HUES6 (cell line): Measurements from ENCODE around the gene TMEM53.
"Not testable (repeated sequence)": the region's sequence is repeated elsewhere in the genome, so short reads cannot be mapped to it uniquely, and the experiment has no call there.

Source experiments
- H3K27ac ChIP-seq: 2 replicates; pipeline ENCODE4 v1.7.0; 2013; ENCODE audit warnings: low read depth, mild to moderate bottlenecking, low read length, inconsistent platforms
- H3K27me3 ChIP-seq: 2 replicates; pipeline ENCODE4 v1.6.1; 2013; ENCODE audit warnings: low read length; ENCODE audit not compliant: control insufficient read depth, insufficient read depth
- H3K36me3 ChIP-seq: 2 replicates; pipeline ENCODE4 v1.6.1; 2013; ENCODE audit warnings: low read length; ENCODE audit not compliant: control insufficient read depth, insufficient read depth
- H3K4me1 ChIP-seq: 2 replicates; pipeline ENCODE4 v1.6.1; 2013; ENCODE audit warnings: low read length; ENCODE audit not compliant: control insufficient read depth, insufficient read depth
- H3K4me3 ChIP-seq: 2 replicates; pipeline ENCODE4 v1.5.1; 2013; ENCODE audit warnings: low read depth, low read length
- H3K9ac ChIP-seq: one replicate; pipeline ENCODE4 v1.6.1; 2013; ENCODE audit warnings: mild to moderate bottlenecking, low read length
- H3K9me3 ChIP-seq: 2 replicates; pipeline ENCODE4 v1.6.1; 2013; ENCODE audit warnings: low read depth, low read length; ENCODE audit not compliant: control insufficient read depth, insufficient read depth

The TMEM53 gene

GRCh38 chr1:44672254-44672955, 1.9 kb downstream of the TMEM53 start:
- Histone ChIP-seq H3K36me3 (no peaks in the 10 kb centered on the region), H3K4me1 (peaks cover 33% of the 10 kb centered on the region), H3K27me3 (no peaks in the 10 kb centered on the region), H3K9ac (peak overlapping the region; percentile 34), H3K9me3 (no peaks in the 10 kb centered on the region), H3K27ac (peak overlapping the region; percentile 7; the same call in 1 of the 2 replicates), H3K4me3 (no peak overlapping the region; the same call in 1 of the 2 replicates)

GRCh38 chr1:44670751-44671640, 3.3 kb downstream of the TMEM53 start:
- Histone ChIP-seq H3K4me1 (peaks cover 23% of the 10 kb centered on the region), H3K9me3 (no peaks in the 10 kb centered on the region), H3K9ac (no peak overlapping the region), H3K27me3 (no peaks in the 10 kb centered on the region), H3K27ac (no peak overlapping the region), H3K36me3 (no peaks in the 10 kb centered on the region), H3K4me3 (no peak overlapping the region)

DNA sequence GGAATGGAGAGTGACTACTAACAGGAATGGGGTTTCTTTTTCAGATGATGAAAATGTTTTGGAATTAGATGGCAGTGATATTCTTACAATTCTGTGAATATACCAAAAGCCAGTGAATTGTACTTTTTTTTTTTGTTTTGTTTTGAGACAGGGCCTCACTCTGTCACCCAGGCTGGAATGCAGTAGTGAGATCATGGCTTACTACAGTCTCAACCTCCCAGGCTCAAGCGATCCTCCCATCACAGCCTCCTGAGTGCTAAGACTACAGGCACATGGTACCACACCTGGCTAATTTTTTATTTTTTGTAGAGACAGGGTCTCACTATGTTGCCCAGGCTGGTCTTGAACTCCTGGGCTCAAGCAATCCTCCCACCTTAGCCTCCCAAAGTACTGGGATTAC, 7.6 kb downstream of the TMEM53 start:
- not testable (repeated sequence) for H3K27me3 ChIP-seq, H3K9ac ChIP-seq, H3K4me1 ChIP-seq, H3K9me3 ChIP-seq, H3K27ac ChIP-seq, H3K4me3 ChIP-seq, H3K36me3 ChIP-seq

GRCh38 chr1:44664730-44665370, 9.4 kb downstream of the TMEM53 start:
- no peak overlapping the region for H3K9ac ChIP-seq
- H3K27me3 ChIP-seq, result no peaks in the 10 kb centered on the region
- H3K4me3 ChIP-seq, result no peak overlapping the region
- no peaks in the 10 kb centered on the region for H3K9me3 ChIP-seq
- no peak overlapping the region for H3K27ac ChIP-seq
- H3K4me1 ChIP-seq, result no peaks in the 10 kb centered on the region
- no peaks in the 10 kb centered on the region for H3K36me3 ChIP-seq

- no peak overlapping the region for H3K9ac ChIP-seq
- H3K27ac ChIP-seq, result no peak overlapping the region
- H3K4me3 ChIP-seq, result no peak overlapping the region
- H3K9me3 ChIP-seq, result no peaks in the 10 kb centered on the region
- no peaks in the 10 kb centered on the region for H3K27me3 ChIP-seq
- no peaks in the 10 kb centered on the region for H3K4me1 ChIP-seq
- H3K36me3 ChIP-seq, result no peaks in the 10 kb centered on the region
Observed at GRCh38 chr1:44663417-44663816, 10.9 kb downstream of the TMEM53 start.

- Histone ChIP-seq H3K36me3 (no peaks in the 10 kb centered on the region), H3K27me3 (no peaks in the 10 kb centered on the region), H3K9me3 (no peaks in the 10 kb centered on the region), H3K27ac (no peak overlapping the region), H3K4me1 (no peaks in the 10 kb centered on the region), H3K4me3 (no peak overlapping the region), H3K9ac (no peak overlapping the region)
Observed at GRCh38 chr1:44662683-44663030, 11.6 kb downstream of the TMEM53 start.

- H3K9me3 ChIP-seq, result no peaks in the 10 kb centered on the region
- H3K4me1 ChIP-seq, result no peaks in the 10 kb centered on the region
- no peak overlapping the region for H3K4me3 ChIP-seq
- H3K27ac ChIP-seq, result no peak overlapping the region
- no peaks in the 10 kb centered on the region for H3K36me3 ChIP-seq
- H3K9ac ChIP-seq, result no peak overlapping the region
- no peaks in the 10 kb centered on the region for H3K27me3 ChIP-seq
Observed at GRCh38 chr1:44661781-44662682, 12.2 kb downstream of the TMEM53 start.

- Histone ChIP-seq H3K9me3 (no peaks in the 10 kb centered on the region), H3K27me3 (no peaks in the 10 kb centered on the region), H3K36me3 (no peaks in the 10 kb centered on the region), H3K4me1 (no peaks in the 10 kb centered on the region), H3K9ac (no peak overlapping the region), H3K27ac (no peak overlapping the region), H3K4me3 (no peak overlapping the region)
Observed at GRCh38 chr1:44660176-44660575, 14.1 kb downstream of the TMEM53 start.

- Histone ChIP-seq H3K9me3 (no peaks in the 10 kb centered on the region), H3K36me3 (no peaks in the 10 kb centered on the region; the same call in 1 of the 2 replicates), H3K27ac (no peak overlapping the region), H3K9ac (no peak overlapping the region), H3K27me3 (no peaks in the 10 kb centered on the region), H3K4me1 (no peaks in the 10 kb centered on the region), H3K4me3 (no peak overlapping the region)
Observed at GRCh38 chr1:44659566-44659965, 14.7 kb downstream of the TMEM53 start.

DNA sequence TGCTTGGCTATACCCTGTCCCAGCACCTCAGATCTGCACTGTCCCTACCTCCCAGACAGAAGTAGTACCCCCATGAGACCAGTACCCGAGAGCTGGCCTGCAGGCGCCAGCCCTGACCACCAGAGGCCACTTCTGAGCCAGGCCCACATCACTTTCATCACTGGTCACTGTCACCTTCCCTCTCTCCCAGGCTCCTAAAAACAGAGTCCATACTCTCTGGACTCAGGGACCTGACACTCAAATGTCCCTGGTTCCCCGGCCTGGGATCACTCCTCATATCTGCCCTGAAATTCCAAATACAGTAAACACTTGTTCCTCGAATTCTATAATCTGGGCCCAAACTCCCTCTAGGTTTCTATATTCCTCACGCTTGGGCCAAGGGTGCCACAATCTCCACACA, 18.7 kb downstream of the TMEM53 start:
- no peaks in the 10 kb centered on the region for H3K27me3 ChIP-seq

More for the DNA sequence above, 18.7 kb downstream of the TMEM53 start:
- Histone ChIP-seq H3K36me3 (peaks cover 13% of the 10 kb centered on the region), H3K4me3 (no peak overlapping the region), H3K4me1 (peaks cover 12% of the 10 kb centered on the region), H3K9ac (no peak overlapping the region), H3K27ac (no peak overlapping the region), H3K9me3 (no peaks in the 10 kb centered on the region)
